Measurements from ENCODE around the gene ABCA12. TPM values are rescaled to one million over a fixed set of nuclear protein-coding genes. Genes with fewer than 3 reads are reported as not detected.

The ABCA12 gene
- 0.08 and 0.13 TPM in 2 replicates for total RNA-seq
- long read RNA-seq, result 0 reads

- peak within 1 kb of the TSS; percentile 80 for H3K27ac Mint-ChIP-seq (ENCODE audit: unreplicated experiment)
- H3K27me3 Mint-ChIP-seq (ENCODE audit: unreplicated experiment), result peaks cover 6% of the 10 kb centered on the region
- no peaks in the 10 kb centered on the region for H3K9me3 Mint-ChIP-seq (ENCODE audit: unreplicated experiment)
- peak within 1 kb of the TSS; percentile 28 for H3K4me3 Mint-ChIP-seq (ENCODE audit: unreplicated experiment)
- no peak for DNase-seq (ENCODE audit: extremely low spot score, unreplicated experiment)
- peaks cover 22% of the 10 kb centered on the region for H3K4me1 Mint-ChIP-seq (ENCODE audit: unreplicated experiment)
- no peaks in the 10 kb centered on the region for H3K36me3 Mint-ChIP-seq (ENCODE audit: unreplicated experiment)
- TF ChIP-seq CTCF (IDR thresholded peaks at IDR 0.05), result no peak
Observed at GRCh38 chr2:215138479-215138878, at the start of gene ABCA12. ABCA12 (minus strand) TSS chr2:215138626; CDS start chr2:215138208, 418 bp downstream.

GRCh38 chr2:215188078-215188477, 49.7 kb upstream of the ABCA12 start:
- Mint-ChIP-seq H3K4me1 (ENCODE audit: unreplicated experiment) (no peaks in the 10 kb centered on the region), H3K36me3 (ENCODE audit: unreplicated experiment) (no peaks in the 10 kb centered on the region), H3K27me3 (ENCODE audit: unreplicated experiment) (peaks cover 12% of the 10 kb centered on the region), H3K27ac (ENCODE audit: unreplicated experiment) (no peak overlapping the region), H3K4me3 (ENCODE audit: unreplicated experiment) (no peak overlapping the region), H3K9me3 (ENCODE audit: unreplicated experiment) (no peaks in the 10 kb centered on the region)
- DNase-seq (ENCODE audit: extremely low spot score, unreplicated experiment), result no peak
- TF ChIP-seq CTCF (IDR thresholded peaks at IDR 0.05), result no peak

GRCh38 chr2:215186021-215186420, 47.6 kb upstream of the ABCA12 start:
- no peaks in the 10 kb centered on the region for H3K4me1 Mint-ChIP-seq (ENCODE audit: unreplicated experiment)
- H3K4me3 Mint-ChIP-seq (ENCODE audit: unreplicated experiment), result no peak overlapping the region
- DNase-seq (ENCODE audit: extremely low spot score, unreplicated experiment), result no peak
- no peaks in the 10 kb centered on the region for H3K9me3 Mint-ChIP-seq (ENCODE audit: unreplicated experiment)
- H3K36me3 Mint-ChIP-seq (ENCODE audit: unreplicated experiment), result no peaks in the 10 kb centered on the region
- TF ChIP-seq CTCF (IDR thresholded peaks at IDR 0.05), result no peak
- no peak overlapping the region for H3K27ac Mint-ChIP-seq (ENCODE audit: unreplicated experiment)
- H3K27me3 Mint-ChIP-seq (ENCODE audit: unreplicated experiment), result peaks cover 7% of the 10 kb centered on the region

GRCh38 chr2:215178121-215178520, 39.7 kb upstream of the ABCA12 start:
- no peak for TF ChIP-seq CTCF (IDR thresholded peaks at IDR 0.05)
- H3K36me3 Mint-ChIP-seq (ENCODE audit: unreplicated experiment), result no peaks in the 10 kb centered on the region
- no peak for DNase-seq (ENCODE audit: extremely low spot score, unreplicated experiment)
- H3K9me3 Mint-ChIP-seq (ENCODE audit: unreplicated experiment), result no peaks in the 10 kb centered on the region
- H3K4me3 Mint-ChIP-seq (ENCODE audit: unreplicated experiment), result no peak overlapping the region
- peaks cover 7% of the 10 kb centered on the region for H3K27me3 Mint-ChIP-seq (ENCODE audit: unreplicated experiment)
- H3K27ac Mint-ChIP-seq (ENCODE audit: unreplicated experiment), result no peak overlapping the region
- H3K4me1 Mint-ChIP-seq (ENCODE audit: unreplicated experiment), result no peaks in the 10 kb centered on the region

GRCh38 chr2:215171796-215172195, 33.4 kb upstream of the ABCA12 start:
- H3K36me3 Mint-ChIP-seq (ENCODE audit: unreplicated experiment), result no peaks in the 10 kb centered on the region
- TF ChIP-seq CTCF (IDR thresholded peaks at IDR 0.05), result no peak
- no peak for DNase-seq (ENCODE audit: extremely low spot score, unreplicated experiment)
- peaks cover 11% of the 10 kb centered on the region for H3K27me3 Mint-ChIP-seq (ENCODE audit: unreplicated experiment)
- H3K4me1 Mint-ChIP-seq (ENCODE audit: unreplicated experiment), result peaks cover 6% of the 10 kb centered on the region
- no peak overlapping the region for H3K27ac Mint-ChIP-seq (ENCODE audit: unreplicated experiment)
- no peaks in the 10 kb centered on the region for H3K9me3 Mint-ChIP-seq (ENCODE audit: unreplicated experiment)
- no peak overlapping the region for H3K4me3 Mint-ChIP-seq (ENCODE audit: unreplicated experiment)
